AG09319 (cell line): ENCODE measurements around the gene ZIK1.

ENCODE experiments used
- DNase-seq: peaks from one replicate; pipeline ENCODE4 v3.0.0-alpha.2; 2010; ENCODE audit warnings: low read depth; ENCODE audit errors: extremely low read depth
- TF ChIP-seq, protein P1 (sequence below): IDR thresholded peaks from 2 replicates; pipeline ENCODE4 v1.5.1; 2011; ENCODE audit warnings: low read depth, mild to moderate bottlenecking, inconsistent platforms, low read length, moderate library complexity

ZIK1 gene

DNA sequence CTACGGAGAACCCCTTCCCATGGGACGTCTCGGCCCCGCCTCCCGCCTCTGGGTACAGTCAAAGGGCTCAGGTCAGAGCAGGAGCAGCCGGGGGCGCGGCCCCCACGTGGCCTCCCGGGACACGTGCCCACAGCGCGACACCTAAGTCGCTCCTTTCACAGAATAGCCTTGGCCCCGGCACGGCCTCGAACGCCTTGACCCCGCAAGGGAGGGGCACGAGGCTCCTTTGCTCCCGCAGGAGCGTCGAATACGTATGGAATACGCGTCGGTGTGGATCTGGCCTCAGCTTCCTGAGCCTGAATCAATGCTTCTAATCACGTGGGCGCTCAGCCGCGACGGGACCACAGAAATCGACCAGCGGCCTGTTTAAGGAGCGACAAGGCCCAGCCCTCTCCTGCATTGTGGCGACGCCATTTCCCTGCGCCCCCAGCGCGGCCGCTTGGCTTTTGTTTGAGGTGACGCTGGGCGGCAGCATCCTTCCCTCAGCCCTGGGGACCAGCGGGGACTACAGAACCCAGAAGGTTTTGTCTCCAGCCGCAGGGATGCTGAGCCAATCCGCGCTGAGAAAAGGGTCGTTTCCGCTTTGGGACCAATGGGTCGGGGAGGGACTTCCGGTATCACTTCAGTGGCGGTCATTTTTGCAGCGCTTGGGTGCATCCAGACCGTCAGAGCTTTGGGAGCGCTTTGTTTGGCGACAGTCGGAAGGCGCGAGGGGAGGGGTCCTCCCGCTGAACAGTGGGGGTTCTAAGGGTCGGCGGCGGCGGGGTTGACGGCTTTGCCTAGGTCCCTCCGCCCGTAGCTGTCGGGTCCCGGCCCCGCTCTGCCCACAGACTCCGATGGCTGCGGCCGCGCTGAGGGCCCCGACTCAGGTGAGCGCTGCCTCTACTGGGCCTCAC lies at the start of gene ZIK1:
Gene ZIK1 (plus strand): TSS at position 625 of the 896 bp plus-strand sequence. CDS start 212 bp downstream, at position 837.
- TF ChIP-seq, protein P1, sequence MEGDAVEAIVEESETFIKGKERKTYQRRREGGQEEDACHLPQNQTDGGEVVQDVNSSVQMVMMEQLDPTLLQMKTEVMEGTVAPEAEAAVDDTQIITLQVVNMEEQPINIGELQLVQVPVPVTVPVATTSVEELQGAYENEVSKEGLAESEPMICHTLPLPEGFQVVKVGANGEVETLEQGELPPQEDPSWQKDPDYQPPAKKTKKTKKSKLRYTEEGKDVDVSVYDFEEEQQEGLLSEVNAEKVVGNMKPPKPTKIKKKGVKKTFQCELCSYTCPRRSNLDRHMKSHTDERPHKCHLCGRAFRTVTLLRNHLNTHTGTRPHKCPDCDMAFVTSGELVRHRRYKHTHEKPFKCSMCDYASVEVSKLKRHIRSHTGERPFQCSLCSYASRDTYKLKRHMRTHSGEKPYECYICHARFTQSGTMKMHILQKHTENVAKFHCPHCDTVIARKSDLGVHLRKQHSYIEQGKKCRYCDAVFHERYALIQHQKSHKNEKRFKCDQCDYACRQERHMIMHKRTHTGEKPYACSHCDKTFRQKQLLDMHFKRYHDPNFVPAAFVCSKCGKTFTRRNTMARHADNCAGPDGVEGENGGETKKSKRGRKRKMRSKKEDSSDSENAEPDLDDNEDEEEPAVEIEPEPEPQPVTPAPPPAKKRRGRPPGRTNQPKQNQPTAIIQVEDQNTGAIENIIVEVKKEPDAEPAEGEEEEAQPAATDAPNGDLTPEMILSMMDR, result no peak; the same call in 1 of the 2 replicates
- DNase-seq, result peak; percentile 70

DNA sequence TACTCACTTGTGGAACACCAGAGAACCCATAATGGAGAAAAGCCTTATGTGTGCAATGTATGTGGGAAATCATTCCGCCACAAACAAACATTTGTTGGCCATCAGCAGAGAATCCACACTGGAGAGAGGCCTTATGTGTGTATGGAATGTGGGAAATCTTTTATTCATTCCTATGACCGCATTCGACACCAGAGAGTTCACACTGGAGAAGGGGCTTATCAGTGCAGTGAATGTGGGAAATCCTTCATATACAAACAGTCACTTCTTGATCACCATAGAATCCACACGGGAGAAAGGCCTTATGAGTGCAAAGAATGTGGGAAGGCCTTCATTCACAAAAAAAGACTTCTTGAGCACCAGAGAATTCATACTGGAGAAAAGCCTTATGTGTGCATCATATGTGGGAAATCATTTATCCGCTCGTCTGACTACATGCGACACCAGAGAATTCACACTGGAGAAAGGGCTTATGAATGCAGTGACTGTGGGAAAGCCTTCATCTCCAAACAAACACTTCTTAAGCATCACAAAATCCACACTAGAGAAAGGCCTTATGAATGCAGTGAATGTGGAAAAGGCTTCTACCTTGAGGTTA lies 45.9 kb upstream of the ZIK1 start:
- DNase-seq, result no peak
- TF ChIP-seq, protein P1, result no peak

DNA sequence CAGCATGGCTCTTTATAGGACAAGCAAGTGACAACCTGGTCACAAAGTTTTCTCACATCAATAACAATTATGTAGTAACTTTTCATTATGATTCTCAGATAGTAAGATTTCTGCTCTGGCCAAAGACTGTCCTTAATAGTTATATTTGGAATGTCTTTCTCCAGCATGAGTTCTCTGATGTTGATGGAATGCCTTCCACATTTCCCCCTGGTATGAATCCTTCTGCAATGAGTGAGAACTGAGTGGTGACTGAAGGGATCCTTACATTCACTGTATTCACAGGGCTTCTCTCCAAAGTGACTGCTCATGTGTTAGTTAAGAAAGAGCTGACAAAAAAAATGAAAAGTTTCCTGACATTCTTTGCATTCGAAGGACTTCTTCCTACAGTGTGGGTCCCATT lies 37.4 kb upstream of the ZIK1 start:
- TF ChIP-seq, protein P1, result no peak
- DNase-seq, result no peak

DNA sequence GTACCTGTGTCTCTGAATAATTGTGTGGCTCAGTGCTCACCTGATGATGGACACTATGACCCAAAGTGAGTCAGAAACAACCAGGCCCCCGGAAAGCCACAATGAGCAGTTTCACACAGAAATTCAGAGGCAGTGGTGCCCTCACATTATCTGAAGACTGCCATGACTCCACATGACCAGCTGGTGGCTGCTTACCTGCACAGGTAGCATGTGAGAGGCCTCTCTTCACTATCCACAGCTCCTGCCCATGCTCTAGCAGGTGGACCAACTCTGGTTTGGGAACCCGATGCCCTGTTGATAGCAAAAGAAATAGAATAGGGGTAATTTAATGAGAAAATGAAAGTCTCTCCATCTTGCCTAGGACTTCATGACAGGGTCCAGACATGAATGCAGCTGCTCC lies 31.5 kb upstream of the ZIK1 start:
- TF ChIP-seq, protein P1, result no peak

DNA sequence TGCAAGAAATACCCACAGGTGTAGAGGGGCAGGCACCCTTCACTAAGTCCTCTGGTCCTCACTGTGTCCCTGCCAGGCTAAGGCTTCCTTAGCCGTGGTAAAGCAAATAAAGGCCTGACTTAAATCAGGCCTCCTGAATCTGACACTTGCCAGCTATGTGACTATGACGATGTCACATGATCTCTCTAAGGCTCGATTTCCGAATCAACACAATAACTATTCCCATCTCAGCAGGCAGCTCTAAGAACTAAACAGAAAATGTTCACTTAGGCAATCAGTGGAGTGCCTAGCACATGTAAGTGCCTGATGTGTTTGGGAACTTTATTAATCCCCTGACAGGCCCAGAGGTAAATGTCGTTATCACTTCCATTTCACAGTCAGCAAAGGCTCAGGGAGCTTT lies 26.3 kb upstream of the ZIK1 start:
- DNase-seq, result no peak
- TF ChIP-seq, protein P1, result no peak

More for the DNA sequence above, 31.5 kb upstream of the ZIK1 start:
- no peak for DNase-seq

DNA sequence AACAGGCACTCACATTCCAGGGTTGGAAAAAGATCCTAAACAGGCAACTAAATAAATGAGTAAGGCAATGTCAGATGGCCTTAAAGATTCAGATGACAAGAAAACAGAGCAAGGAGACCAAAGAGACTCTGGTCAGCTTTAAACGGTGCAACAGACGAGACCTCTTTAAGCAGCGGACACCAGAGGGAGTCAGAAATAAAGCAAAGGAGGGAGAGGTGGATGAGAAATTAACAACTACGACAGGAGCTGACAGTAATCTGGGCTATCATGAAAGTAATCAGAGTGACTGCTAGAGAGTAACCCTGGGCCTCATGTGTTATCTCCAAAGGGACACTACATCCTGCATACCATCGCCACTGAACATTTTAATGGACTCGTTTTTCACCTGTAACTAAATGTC lies 25.4 kb upstream of the ZIK1 start:
- TF ChIP-seq, protein P1, result no peak; the same call in 1 of the 2 replicates
- no peak for DNase-seq

DNA sequence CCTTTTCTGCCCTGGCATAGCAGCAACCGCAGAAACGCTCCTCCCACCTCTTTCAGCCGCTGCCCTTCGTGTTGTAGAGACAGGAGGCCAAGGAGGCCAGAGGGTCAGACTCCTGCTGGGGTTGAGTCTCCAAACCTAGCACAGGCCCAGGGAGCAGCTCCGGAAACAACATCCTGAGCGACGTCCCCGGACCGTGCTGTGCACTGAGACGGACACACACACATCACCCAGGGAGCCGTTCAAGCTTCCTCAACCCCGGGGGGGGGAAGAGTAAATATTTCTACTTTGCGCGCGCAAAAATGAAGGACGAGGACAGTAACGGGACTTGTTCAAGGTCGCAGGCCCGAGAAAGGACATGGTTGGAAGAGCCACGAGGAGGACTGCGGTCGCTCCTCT lies 24.9 kb upstream of the ZIK1 start:
- DNase-seq, result no peak
- TF ChIP-seq, protein P1, result no peak
